Endometrial microvascular endothelial cells (primary cell): Measurements from ENCODE around the gene HOTAIR. TPM values are rescaled to one million over a fixed set of nuclear protein-coding genes. Genes with fewer than 3 reads are reported as not detected.

Experiments used
- in situ Hi-C: cut with HindIII; loops from 2 replicates; pipeline ENCODE4 v1.10.0; 2017; ENCODE audit warnings: low sequenced_read_pairs, low pct_unique_long_range_greater_than_20kb; ENCODE audit errors: inconsistent ontology term
- total RNA-seq: library from RNA; depleted of rRNA; stranded (reverse); fragments of >200 nt; gene quantifications from one replicate; pipeline ENCODE4 v1.2.3, GENCODE V29; 2015; ENCODE audit errors: inconsistent ontology term

Gene HOTAIR
- total RNA-seq, 1 donor from 2014 or later, result not detected

DNA sequence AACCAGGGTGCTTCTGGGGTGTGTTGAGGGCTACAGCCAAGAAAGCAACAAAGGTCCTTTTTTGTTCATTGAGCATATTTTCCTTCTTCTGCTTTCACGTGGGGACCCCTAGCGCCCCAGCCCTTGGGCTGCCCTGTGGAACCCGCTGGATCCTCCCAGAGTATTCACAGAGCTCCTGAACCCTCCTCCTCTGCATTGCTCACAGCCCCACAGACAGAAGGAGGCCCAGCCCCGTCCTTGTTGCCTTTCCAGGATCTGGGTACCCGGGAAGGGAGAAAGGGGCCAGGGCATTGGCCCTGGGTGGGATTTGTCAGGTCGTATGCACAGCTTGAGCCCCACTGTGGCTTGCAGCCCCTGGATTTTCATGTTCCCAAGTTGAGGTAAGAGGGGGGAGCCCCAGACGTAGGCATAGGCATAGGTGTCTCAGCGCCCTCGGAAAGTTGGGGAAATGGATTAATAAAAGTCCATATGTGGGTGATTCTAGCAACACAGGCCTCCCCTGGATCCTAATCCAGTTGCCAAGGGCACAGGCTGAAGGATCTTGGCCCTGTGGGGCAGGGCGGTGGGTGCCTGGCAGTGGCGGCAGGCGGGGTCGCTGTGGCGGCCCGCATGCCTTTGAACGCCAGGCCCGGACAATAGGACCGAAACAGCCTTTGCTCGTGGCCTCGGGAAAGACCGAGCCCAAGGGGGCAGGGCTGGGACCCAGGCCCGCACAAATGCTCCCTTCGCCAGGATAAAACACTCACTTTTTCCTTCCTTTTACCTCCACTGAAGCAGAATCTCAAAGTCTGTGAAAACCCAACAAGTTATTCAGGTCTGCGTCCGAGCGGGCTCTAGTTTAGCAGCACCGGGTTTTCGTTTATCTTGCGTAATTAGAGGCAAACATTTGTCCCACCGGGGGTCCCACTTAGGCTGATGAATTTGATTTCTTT, 7.1 kb upstream of the HOTAIR start:
- in situ Hi-C loops, result no loop called here

- in situ Hi-C loops, result no loop called here
Measured at GRCh38 chr12:53980802-53981496, 6.2 kb upstream of the HOTAIR start.

GRCh38 chr12:53980104-53980801, 5.5 kb upstream of the HOTAIR start:
- in situ Hi-C loops, result no loop called here

DNA sequence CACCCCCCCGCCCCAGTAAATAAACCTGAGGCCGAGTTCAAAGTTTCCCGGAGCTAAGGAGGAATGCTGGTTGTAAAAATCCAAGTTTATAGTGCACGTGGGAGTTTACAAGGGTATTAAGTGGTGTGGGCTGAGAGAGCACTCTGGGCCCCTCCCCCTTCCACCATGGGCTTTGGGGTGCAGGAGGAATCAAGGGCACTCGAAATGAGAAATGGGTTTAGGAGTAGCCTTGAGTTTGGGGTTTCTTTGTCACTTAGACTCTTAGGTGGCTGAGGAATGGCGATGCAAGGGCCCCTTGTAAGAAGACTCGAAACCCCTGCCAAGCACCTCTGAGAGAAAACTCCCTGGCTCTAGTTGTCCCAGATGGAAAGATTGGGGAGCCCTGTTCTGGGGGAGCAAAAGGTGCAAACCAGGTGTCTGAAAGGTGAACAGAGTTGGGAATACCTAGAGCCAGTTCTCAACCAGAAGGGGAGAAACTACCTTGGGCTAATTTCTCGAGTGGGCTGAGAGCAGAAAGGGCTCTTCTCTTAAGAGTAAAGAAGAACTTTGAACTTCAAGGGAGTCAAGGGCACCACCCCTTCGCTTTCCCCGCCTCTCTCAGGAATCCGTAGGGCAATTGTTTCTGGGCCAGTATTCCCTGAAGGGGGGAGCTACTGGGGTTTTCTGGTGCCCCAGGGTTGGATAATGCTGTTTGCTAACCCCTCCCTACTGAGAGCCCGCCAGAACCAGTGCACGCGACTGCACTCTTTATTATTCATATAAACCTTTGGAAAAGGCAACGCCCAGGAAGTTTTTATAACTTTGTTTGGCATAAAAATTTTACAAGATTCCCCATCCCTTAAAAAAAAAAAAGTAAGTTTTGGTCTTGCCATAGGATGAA, 4.0 kb upstream of the HOTAIR start:
- in situ Hi-C loops, result no loop called here

DNA sequence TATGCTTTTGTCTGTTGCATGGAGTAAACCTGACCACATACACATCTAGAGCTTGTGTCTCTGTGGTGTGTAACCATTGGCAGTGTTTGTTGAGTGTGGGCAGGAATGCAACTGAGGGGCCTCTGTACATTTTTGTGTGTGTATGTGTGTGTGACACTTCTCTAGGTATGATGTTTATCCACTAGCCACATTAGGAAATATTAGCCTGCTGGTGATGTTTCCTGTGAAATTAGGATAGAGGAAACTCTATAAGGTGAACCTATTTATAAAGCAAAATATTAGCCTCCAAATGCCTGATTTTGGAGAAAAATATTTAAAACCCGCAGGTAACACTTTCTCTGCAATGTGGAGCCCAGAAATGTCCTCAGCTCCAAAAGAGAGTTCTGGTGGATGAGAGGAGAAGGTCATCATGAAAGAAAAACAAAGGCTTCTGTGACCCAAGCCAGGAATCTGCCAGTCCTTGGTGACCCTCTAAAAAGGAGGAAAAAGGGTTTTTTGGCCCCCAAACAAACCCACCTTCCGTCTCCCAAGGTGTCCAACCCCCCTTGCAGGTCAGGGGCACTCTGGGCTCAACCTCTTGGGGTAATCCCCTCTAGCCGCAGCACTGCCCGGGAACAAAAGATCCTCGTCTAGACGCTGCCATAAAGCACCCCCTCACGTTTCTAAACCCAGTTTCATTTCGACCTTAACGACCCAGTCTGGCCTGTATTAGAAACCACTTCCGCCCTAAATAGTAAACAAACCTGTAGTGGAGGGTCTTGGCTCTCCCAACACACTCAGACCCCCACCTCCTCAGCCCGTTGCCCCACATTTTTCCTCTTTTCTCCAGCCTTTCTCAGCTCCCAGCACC, 3.1 kb upstream of the HOTAIR start:
- in situ Hi-C loops, result no loop called here

- in situ Hi-C loops, result no loop called here
Measured at GRCh38 chr12:53976823-53977595, 2.3 kb upstream of the HOTAIR start.

GRCh38 chr12:53976172-53976822, 1.5 kb upstream of the HOTAIR start:
- in situ Hi-C loops, result no loop called here

DNA sequence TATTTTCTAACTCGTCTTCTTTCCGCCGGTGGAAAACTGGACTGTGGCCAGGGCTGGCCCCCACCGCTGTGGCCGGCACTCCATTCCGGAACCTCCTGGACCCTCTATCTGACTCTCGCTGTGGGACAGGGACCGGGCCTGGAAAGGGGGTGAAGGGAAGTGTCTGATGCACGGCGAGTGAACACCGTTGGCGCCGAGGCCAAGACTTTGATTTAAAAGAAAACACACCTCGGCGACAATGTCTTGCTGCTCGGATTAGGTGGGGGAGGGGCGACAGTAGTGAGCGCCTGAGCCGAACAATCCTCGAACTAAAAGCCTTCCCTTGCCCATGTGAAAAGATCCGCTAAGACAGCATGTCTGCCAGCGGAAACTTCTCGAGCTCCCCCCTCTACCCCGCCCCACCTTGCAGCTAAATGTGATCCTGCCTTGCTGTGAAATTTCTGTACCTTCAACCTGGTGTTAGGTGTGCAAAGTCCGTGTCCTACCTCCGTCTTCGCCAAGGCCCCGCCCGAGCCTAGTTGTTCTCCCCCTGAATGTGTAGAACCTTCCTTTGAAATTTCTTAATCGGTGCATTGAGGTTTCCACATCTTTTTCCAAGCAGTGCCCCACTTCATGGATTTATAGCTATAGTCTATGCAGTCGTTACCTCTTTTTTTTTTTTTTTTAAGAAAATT, 862 bp upstream of the HOTAIR start:
- in situ Hi-C loops, result no loop called here

- in situ Hi-C loops, result no loop called here
Measured at GRCh38 chr12:53975064-53975471, 314 bp upstream of the HOTAIR start.

DNA sequence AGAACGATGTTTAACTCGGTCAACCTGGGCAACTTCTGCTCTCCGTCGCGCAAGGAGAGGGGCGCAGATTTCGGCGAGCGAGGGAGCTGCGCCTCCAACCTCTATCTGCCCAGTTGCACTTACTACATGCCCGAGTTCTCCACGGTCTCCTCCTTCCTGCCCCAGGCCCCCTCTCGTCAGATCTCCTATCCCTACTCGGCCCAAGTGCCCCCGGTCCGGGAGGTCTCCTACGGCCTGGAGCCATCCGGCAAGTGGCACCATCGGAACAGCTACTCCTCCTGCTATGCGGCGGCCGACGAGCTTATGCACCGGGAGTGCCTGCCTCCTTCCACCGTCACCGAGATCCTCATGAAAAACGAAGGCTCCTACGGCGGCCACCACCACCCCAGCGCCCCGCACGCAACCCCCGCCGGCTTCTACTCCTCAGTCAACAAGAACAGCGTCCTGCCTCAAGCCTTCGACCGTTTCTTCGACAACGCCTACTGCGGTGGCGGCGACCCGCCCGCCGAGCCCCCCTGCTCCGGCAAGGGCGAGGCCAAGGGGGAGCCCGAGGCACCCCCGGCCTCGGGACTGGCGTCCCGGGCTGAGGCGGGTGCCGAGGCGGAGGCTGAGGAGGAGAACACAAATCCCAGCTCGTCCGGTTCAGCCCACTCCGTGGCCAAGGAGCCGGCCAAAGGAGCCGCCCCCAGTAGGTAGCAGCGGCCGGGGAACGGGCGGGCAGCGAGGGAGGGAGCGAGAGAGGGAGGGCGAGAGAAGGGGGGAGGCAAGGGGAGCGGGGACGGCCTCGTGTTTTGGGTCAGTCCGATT, 1.3 kb downstream of the HOTAIR start:
- in situ Hi-C loops, result no loop called here

DNA sequence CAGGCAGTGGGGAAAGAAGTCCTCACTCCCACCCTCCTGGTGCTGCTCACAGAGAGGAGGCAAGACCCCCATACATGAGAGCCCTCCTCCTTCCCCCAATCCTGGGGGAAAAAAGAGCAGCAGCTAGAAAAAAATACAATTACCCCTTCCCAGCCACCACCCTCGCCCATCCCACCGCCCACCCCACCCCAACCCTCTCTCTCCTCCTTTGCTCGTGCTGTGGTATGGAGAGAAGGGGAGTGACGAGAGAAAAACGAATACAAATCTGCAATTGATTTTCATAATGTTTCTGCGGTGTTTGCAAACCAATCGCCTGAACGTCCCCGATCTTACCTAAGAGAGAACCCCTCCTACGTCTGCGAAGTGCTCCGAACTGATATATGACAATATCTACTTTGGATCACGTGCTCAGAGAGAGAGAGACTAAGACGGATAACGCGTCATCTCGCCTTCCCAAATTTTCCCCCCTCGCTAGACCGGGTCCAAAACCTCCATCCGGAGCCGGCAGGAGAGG, 2.0 kb downstream of the HOTAIR start, which contains the start of gene HOXC11:
Gene HOXC11 (plus strand): TSS at position 405 of the 514 bp plus-strand sequence. CDS start 116 bp downstream, outside the sequence.
- in situ Hi-C loops, result no loop called here

DNA sequence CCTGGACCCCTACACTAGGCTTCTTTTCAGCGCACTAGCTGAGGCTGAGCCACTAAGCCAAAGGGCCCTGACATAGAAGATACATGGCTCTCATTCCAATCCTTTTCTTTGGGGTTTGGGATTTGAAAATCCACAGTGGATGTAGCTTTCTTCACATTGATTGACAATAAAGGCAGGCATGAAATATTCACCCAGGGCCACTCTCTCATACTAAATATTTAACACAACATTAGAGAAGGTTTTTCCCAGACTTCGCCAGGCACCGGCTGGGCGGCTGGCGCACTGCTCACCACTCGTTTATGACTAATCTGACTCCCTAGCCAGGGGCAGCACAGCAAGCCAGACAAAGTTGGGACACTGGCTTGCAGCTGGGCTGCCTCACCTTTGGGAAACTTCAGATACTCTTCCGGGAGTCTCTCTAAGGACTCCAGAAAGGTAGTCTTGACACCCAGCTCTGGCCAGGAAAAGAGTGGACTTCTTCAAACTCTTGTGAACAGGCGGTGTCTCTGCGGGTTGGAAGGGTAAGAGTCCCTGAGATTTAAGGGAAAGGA, 2.5 kb downstream of the HOTAIR start:
- in situ Hi-C loops, result no loop called here

GRCh38 chr12:53971686-53972085, 3.1 kb downstream of the HOTAIR start:
- in situ Hi-C loops, result no loop called here

DNA sequence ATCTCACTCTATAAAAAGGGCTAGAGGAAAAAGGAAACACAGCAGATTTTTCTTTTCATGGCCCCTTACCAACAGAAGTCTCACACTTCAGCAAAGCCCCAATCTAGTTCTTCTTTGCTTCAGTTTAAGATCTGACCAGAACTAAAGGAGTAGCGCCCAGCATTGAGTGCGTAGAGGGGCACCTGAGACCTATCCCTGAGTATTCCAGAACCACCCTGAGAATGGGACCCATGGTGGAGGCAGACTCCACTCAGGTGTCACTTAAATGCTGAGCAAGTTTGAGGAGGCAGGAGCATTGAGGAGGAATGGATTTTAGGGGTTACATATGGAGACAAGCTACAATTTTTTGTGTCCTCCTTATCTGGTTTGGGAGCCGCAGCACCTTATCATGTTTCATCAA, 3.6 kb downstream of the HOTAIR start:
- in situ Hi-C loops, result no loop called here

DNA sequence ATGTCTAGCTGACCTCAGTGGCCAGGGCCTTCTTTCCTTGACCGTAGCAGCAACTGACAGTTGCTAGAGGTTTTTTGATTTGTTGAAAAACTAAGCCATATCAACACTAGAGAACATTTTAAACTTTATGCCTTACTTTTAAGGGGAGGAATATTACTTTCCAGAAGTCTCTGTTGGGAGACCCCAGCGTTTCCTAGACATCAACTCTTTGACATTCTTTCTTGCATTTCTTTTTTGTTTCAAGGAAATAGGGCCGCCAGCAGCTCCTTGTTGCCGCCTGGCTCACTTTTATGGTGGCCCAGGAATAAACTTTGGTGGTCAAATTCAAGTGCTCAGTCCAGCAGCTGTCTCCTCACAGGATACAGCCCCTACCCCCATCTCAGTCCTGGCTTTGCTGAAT, 4.3 kb downstream of the HOTAIR start:
- in situ Hi-C loops, result no loop called here
